GM21515 (cell line): ENCODE measurements around the gene UMAD1.

ENCODE experiments used
- ATAC-seq: cut with Tn5 transposase; IDR thresholded peaks from one replicate; pipeline ENCODE4 v1.9.1; 2021; ENCODE audit not compliant: unreplicated experiment

UMAD1 gene

GRCh38 chr7:7918736-7919448, 278.3 kb downstream of the UMAD1 start:
- ATAC-seq, result no peak

DNA sequence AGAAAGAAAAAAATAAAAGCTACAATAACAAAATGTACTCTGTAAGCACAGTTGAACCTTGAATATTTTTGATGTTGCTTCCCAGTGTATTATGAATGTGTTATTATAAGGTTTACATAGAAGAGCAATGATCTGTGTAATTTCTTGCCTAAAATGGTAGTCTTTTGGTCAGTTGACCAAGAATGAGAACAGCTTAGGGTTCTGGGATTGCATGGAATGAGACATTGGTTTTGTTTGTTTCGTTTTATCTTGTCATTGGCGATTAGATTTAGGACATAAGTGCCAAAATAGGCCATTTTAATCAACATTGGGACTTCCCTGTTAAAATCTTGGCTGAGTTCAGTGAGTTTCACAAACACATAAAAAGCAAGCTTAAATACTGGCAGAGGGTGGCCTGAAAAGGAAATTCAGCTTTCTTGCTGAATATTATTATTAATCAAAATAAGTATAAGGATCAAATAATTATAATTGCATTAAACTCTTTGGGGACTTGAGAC, 278.9 kb downstream of the UMAD1 start:
- no peak for ATAC-seq

- no peak for ATAC-seq
Measured at GRCh38 chr7:7920056-7920455, 279.5 kb downstream of the UMAD1 start.

DNA sequence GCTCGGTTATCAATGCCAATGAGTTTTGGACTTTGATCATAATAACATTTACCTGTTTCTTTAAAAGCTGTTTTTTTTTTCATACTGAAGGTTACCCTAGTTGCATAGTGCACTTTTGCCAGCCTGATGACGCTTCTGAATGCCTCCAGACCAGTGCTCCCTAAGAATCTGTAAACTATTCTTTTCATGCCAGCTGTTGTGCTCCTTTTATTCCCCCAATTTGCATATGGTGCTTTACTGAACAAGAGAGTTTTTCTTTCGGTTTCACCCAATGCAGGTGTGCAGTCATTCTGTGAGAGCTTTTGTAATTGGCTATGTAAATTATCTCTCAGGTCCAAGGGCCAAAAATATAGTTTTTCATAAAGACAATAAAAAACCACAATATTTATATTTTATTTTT, 279.9 kb downstream of the UMAD1 start:
- peak; percentile 93 for ATAC-seq

DNA sequence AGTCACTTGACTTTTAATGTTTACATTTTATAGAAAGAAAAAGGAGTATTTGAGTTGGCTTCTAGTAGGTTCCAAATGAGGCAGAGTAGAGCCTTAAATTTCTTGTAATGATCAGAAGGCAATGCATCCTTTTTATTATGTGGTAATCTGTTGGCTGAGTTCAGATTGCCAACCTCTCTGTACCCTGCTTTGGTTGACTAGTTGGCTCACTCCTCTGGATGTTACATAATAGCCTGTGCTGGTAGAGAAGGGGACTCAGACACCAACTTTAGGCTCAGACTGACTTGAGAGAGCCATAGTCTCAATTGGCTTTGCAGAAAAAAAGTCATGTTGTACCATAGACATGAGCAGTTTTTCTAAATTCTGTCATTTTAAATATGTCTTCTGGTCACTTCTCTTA, 281.3 kb downstream of the UMAD1 start:
- no peak for ATAC-seq

DNA sequence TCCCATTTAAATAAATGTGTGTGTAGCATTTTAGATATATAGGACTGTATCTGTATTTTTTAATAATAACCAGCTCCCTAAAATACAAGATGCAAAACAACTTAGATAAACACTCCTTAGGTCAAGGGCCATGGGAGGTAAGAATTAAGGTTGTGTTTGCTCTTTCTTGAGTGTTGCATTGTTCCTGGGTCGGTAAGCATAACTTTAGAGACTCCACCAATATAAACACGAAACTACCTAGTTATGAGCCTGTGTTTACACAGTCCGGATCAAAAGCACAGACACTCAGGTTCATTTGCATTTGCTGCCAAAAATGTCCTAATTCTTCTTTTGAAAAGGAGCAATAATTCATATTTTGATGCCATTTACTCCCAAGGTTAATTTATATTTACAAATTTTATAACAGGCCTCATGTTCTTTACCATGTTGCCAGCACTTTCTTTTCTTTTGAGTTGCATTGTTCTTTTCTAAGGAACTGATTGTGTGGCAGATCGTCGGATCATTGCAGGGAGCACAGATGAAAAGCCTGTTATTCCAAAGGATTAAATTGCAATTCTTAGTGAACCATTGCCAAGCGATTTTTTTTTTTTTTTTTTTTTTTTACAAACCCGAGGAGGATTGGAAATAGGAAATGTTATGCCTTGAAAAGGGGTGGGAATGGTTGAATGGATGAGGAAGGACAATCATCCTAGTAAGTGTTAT, 282.3 kb downstream of the UMAD1 start:
- ATAC-seq, result no peak

- no peak for ATAC-seq
Measured at GRCh38 chr7:7923818-7924217, 283.3 kb downstream of the UMAD1 start.

GRCh38 chr7:7924303-7924702, 283.8 kb downstream of the UMAD1 start:
- ATAC-seq, result no peak
